ENCODE results near the gene TRMT10B. TPM values are rescaled to one million over a fixed set of nuclear protein-coding genes. Genes with fewer than 3 reads are reported as not detected.

Gene TRMT10B
- total and polyA plus RNA-seq, 2 of the 13 experiments (the other 11 are each of a cell fraction or from before 2014, with no cell fraction given) = 3.1 to 3.9 TPM

GRCh38 chr9:37784616-37785483 is 31.2 kb downstream of the TRMT10B start, which contains the start of gene EXOSC3 (continued):
- TF ChIP-seq ZNF225 (CRISPR knock-in tag; IDR thresholded peaks at IDR 0.05) (peak; percentile 84), HIC2 (CRISPR knock-in tag; IDR thresholded peaks at IDR 0.05; ENCODE audit: low read depth) (no peak), PRDM15 (CRISPR knock-in tag; IDR thresholded peaks at IDR 0.05) (0 out of 2 replicates have a peak, but pooled peaks have one; percentile 26), HNF1A (IDR thresholded peaks at IDR 0.05; ENCODE audit: low read depth) (no peak), HNF1A (CRISPR knock-in tag; IDR thresholded peaks at IDR 0.05; ENCODE audit: borderline replicate concordance) (peak; percentile 22; the same call in 1 of the 2 replicates), ZIK1 (CRISPR knock-in tag; IDR thresholded peaks at IDR 0.05; ENCODE audit: borderline replicate concordance, low read depth) (peak; percentile 79; the same call in 1 of the 2 replicates), ZKSCAN8 (CRISPR knock-in tag; IDR thresholded peaks at IDR 0.05; ENCODE audit: borderline replicate concordance) (no peak), MNT (IDR thresholded peaks at IDR 0.05) (0 out of 2 replicates have a peak, but pooled peaks have one; percentile 16), THAP9 (CRISPR knock-in tag; IDR thresholded peaks at IDR 0.05; ENCODE audit: borderline replicate concordance) (peak; percentile 92), PITX1 (CRISPR knock-in tag; IDR thresholded peaks at IDR 0.05) (peak; percentile 11; the same call in 1 of the 2 replicates), PTBP1 (IDR thresholded peaks at IDR 0.05; ENCODE audit: low read depth, low read length, poor library complexity, severe bottlenecking) (no peak), MIXL1 (CRISPR knock-in tag; IDR thresholded peaks at IDR 0.05) (peak; percentile 44; the same call in 1 of the 2 replicates), MED13 (CRISPR knock-in tag; IDR thresholded peaks at IDR 0.05) (no peak)
